K562 (cell line): ENCODE data around the gene MTPN. TPM values are rescaled to one million over a fixed set of nuclear protein-coding genes. Genes with fewer than 3 reads are reported as not detected.

Experiments used
- ATAC-seq: fragments of 200-7000 bp; cut with Tn5 transposase; 3 replicates; pipeline ENCODE4 v1.9.1; 2020; ENCODE audit warnings: moderate library complexity
- BruUV-seq: library from RNA; stranded (reverse); fragments of 400-500 nt; replicated peaks from 2 replicates; lab custom pipeline; 2021; lab: Mats Ljungman, UMichigan
- CTCF ChIA-PET: fragments of 300-600 bp; formaldehyde crosslinking; extraction: SDS; loops from one replicate; lab custom pipeline; 2021; ENCODE audit warnings: low intra/inter-chr PET ratio; lab: Yijun Ruan, JAX
- POLR2A ChIA-PET: fragments of 300-600, 350-650 bp; sonication (Branson Sonifier 250); formaldehyde crosslinking; extraction: SDS; loops from one replicate; lab custom pipeline; 2021; ENCODE audit warnings: antibody characterized with exemption, inconsistent platforms; lab: Yijun Ruan, JAX
- DNase-seq, 4 experiments: peaks; one replicate each; pipeline versions ENCODE4 v3.0.0 to v3.0.0-alpha.2; 2011 to 2018; ENCODE audit warnings: low spot score in 3 of 4, mixed read lengths in 3 of 4; ENCODE audit errors: extremely low read depth in 1 of 4
- FAIRE-seq: peaks from 2 replicates; lab custom pipeline; 2011; peaks lifted over from hg19 to GRCh38; lab: Jason Lieb, UNC
- H2AFZ ChIP-seq: 2 replicates; pipeline ENCODE4 v1.6.0; 2011; ENCODE audit warnings: low read depth, low read length, control low read depth, inconsistent platforms
- H3K27ac ChIP-seq: fragments of 200-600 bp; 3 replicates; pipeline ENCODE4 v1.8.0; 2011; ENCODE audit warnings: low read depth, mild to moderate bottlenecking, control low read depth, inconsistent platforms, low read length, moderate library complexity, mixed read lengths; ENCODE audit errors: extremely low read depth
- H3K27me3 ChIP-seq, 2 experiments: fragments of 300-600 bp in 1 of 2; 2 replicates in 1 of 2; 3 replicates in 1 of 2; pipeline versions ENCODE4 v1.6.0 to v1.8.0; 2011; ENCODE audit warnings: inconsistent platforms in 2 of 2, low read length in 2 of 2, mild to moderate bottlenecking in 1 of 2, mixed read lengths in 1 of 2, moderate library complexity in 1 of 2; ENCODE audit not compliant: control insufficient read depth in 2 of 2, insufficient read depth in 2 of 2
- H3K36me3 ChIP-seq: fragments of 300-600 bp; 3 replicates; pipeline ENCODE4 v1.8.0; 2011; ENCODE audit warnings: mild to moderate bottlenecking, low read length, inconsistent platforms; ENCODE audit not compliant: control insufficient read depth, insufficient read depth
- H3K4me1 ChIP-seq, 2 experiments: fragments of 200-600 bp in 1 of 2; replicated peaks in 1 of 2; 2 replicates in 1 of 2; 3 replicates in 1 of 2; pipeline versions ENCODE4 v1.5.1 to v1.8.0; 2011; ENCODE audit warnings: inconsistent platforms in 2 of 2, low read length in 2 of 2, mild to moderate bottlenecking in 1 of 2, mixed read lengths in 1 of 2, moderate library complexity in 1 of 2; ENCODE audit not compliant: control insufficient read depth in 2 of 2, insufficient read depth in 2 of 2
- H3K4me2 ChIP-seq: 2 replicates; pipeline ENCODE4 v1.6.1; 2011; ENCODE audit warnings: low read length, control low read depth, inconsistent platforms, mixed read lengths; ENCODE audit not compliant: insufficient read depth
- H3K4me3 ChIP-seq: fragments of 200-600 bp; sonication (generic), shearing (Covaris generic); 2 replicates; pipeline ENCODE4 v1.5.1; 2016; ENCODE audit warnings: control low read depth, inconsistent platforms
- H3K79me2 ChIP-seq: fragments of 200-600 bp; 3 replicates; pipeline ENCODE4 v1.8.0; 2011; ENCODE audit warnings: low read length, inconsistent platforms; ENCODE audit not compliant: control insufficient read depth, insufficient read depth
- H3K9ac ChIP-seq, 2 experiments: 2 replicates each; pipeline versions ENCODE4 v1.6.0 to v1.6.1; 2011; ENCODE audit warnings: low read depth in 2 of 2, low read length in 2 of 2, control low read depth in 1 of 2, inconsistent platforms in 1 of 2, mild to moderate bottlenecking in 1 of 2, mixed read lengths in 1 of 2; ENCODE audit not compliant: insufficient read depth in 1 of 2
- H3K9me1 ChIP-seq: one replicate; pipeline ENCODE4 v1.6.0; 2011; ENCODE audit warnings: inconsistent platforms, mild to moderate bottlenecking, low read length, moderate library complexity; ENCODE audit not compliant: control insufficient read depth, insufficient read depth
- H3K9me3 ChIP-seq: replicated peaks from 2 replicates; pipeline ENCODE4 v1.5.1; 2011; ENCODE audit warnings: low read depth, low read length, inconsistent platforms; ENCODE audit not compliant: control insufficient read depth, insufficient read depth
- H4K20me1 ChIP-seq: replicated peaks from 2 replicates; pipeline ENCODE4 v1.6.1; 2011; ENCODE audit warnings: low read length, inconsistent platforms, mixed read lengths; ENCODE audit not compliant: control insufficient read depth, insufficient read depth
- CEBPG ChIP-seq, 3 experiments: fragments of 200-800 bp in 1 of 3; sonication (Bioruptor generic) in 1 of 3; sonication (generic) in 1 of 3; formaldehyde crosslinking in 1 of 3; IDR thresholded peaks in 2 of 3; conservative IDR thresholded peaks in 1 of 3; 2 replicates each; pipeline versions ENCODE4 v1.6.1 to v1.8.0; 2016 to 2022; ENCODE audit warnings: missing compliant biosample characterization in 2 of 3, missing genetic modification characterization in 2 of 3, mild to moderate bottlenecking in 1 of 3, missing genetic modification reagents in 1 of 3
- NRF1 ChIP-seq, 2 experiments: fragments of 450-650 bp; IDR thresholded peaks in 1 of 2; conservative IDR thresholded peaks in 1 of 2; 2 replicates each; pipeline ENCODE4 v1.6.1; 2014; ENCODE audit warnings: mild to moderate bottlenecking in 2 of 2
- PTRF ChIP-seq: fragments of 450-650 bp; IDR thresholded peaks from 2 replicates; pipeline ENCODE4 v1.6.1; 2016; ENCODE audit warnings: mild to moderate bottlenecking, missing genetic modification characterization, missing compliant biosample characterization
- TRIM24 ChIP-seq, 2 experiments: fragments of 450-650 bp; IDR thresholded peaks; 2 replicates each; pipeline ENCODE4 v1.6.1; 2016
- ZNF133 ChIP-seq: fragments of 250-450 bp; sonication (Bioruptor Pico); IDR thresholded peaks from 2 replicates; pipeline ENCODE4 v1.4.0; 2020; ENCODE audit warnings: mild to moderate bottlenecking
- ZNF584 ChIP-seq: fragments of 200-800 bp; sonication (Bioruptor generic); IDR thresholded peaks from 2 replicates; pipeline ENCODE4 v1.6.1; 2016; ENCODE audit warnings: low read depth, mild to moderate bottlenecking, missing genetic modification characterization, missing compliant biosample characterization
- WGBS: fragments of 100-300 bp; shearing (Covaris generic); methylation state at CpG from one replicate; pipeline ENCODE4 v1.1.6; 2016; ENCODE audit warnings: low coverage, mixed read lengths; ENCODE audit not compliant: insufficient coverage; ENCODE audit errors: missing lambda C conversion rate; 5-methylcytosine and 5-hydroxymethylcytosine counted together
- in situ Hi-C: fragments of 300-500 bp; cut with MboI; formaldehyde crosslinking; loops from 4 replicates; pipeline ENCODE4 v1.15.0; 2018; ENCODE audit warnings: inconsistent platforms, mixed read lengths
- intact Hi-C: fragments of 100-400 bp; cut with micrococcal nuclease; formaldehyde crosslinking; loops from 2 replicates; pipeline ENCODE4 v1.14.2; 2022
- polyA plus RNA-seq, 8 experiments: library from polyadenylated mRNA; depleted of rRNA in 4 of 8; stranded (reverse) in 5 of 8; unstranded in 3 of 8; fragments of >200 nt; fragmentation: Nextera tagmentation in 2 of 8; fragmentation: Illumina TruSeq in 1 of 8; extraction: Ambion mirVana in 2 of 8; extraction: Trizol in 1 of 8; gene quantifications; 2 replicates each; pipeline versions ENCODE4 v1.2.1 to v1.2.3, GENCODE V29; 2011 to 2014; ENCODE audit warnings: inconsistent platforms in 1 of 8, missing spikeins in 1 of 8
- total RNA-seq, 7 experiments: library from RNA; depleted of rRNA in 6 of 7; stranded (reverse); fragments of >200 nt in 6 of 7; fragmentation: Illumina TruSeq in 2 of 7; extraction: Trizol in 2 of 7; gene quantifications; 2 replicates each; pipeline versions ENCODE4 v1.2.1 to v1.2.3, GENCODE V29; 2011 to 2021; ENCODE audit warnings: low replicate concordance in 1 of 7
- TF ChIP-seq, protein P1 (sequence below), 2 experiments: fragments of 450-650 bp in 1 of 2; sonication (generic) in 1 of 2; formaldehyde crosslinking in 1 of 2; IDR thresholded peaks in 1 of 2; conservative IDR thresholded peaks in 1 of 2; 2 replicates each; pipeline versions ENCODE4 v1.6.1 to v1.8.1; 2016 to 2023; ENCODE audit warnings: mild to moderate bottlenecking in 2 of 2, moderate library complexity in 2 of 2, inconsistent platforms in 1 of 2, missing genetic modification reagents in 1 of 2

MTPN gene
- total and polyA plus RNA-seq, 9 of the 15 experiments (the other 6 are each of a cell fraction or from before 2014, with no cell fraction given) = 68.5 to 261 (median 156) TPM

DNA sequence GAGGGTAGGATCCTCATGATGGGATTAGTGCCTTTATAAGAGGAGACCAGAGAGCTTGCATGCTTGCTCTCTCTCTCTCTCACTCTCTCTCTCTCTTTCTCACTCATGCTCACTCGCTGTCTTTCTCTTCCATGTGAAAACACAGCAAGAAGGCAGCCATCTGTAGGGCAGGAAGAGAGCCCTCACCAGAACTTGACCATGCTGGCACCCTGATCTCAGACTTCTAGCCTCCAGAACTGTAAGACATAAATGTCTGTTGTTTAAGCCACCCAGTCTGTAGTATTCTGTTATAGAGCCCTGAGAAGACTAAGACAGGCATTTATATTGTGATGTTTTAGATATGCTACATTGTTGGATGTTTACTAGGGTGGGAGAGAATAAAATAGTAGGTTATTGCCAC is 43.4 kb upstream of the MTPN start:
- no peaks in the 10 kb centered on the region for H3K36me3 ChIP-seq
- peak overlapping the region; percentile 17; the same call in 1 of the 2 replicates for H2AFZ ChIP-seq
- no peaks in the 10 kb centered on the region for H3K9me3 ChIP-seq
- TF ChIP-seq ZNF584 (CRISPR knock-in tag) (0 out of 2 replicates have a peak, but pooled peaks have one; percentile 46), PTRF (tag) (no peak), NRF1 (conservative IDR thresholded peaks at IDR 0.05 in 1 of 2, IDR thresholded peaks at IDR 0.05 in 1 of 2) (no peak), TRIM24 (IDR thresholded peaks at IDR 0.05) (0 out of 4 replicates have a peak, but pooled peaks of 1 of the 2 experiments have one; percentile 18)
- TF ChIP-seq, all 486 proteins: peak for 2
- ATAC-seq (no peak; the same call in 2 of the 3 replicates), DNase-seq (no peak), FAIRE-seq (no peak)
- Histone ChIP-seq H3K4me1 (no peaks in the 10 kb centered on the region; a peak in 1 of 5 replicates), H3K4me2 (no peak overlapping the region), H3K9me1 (no peaks in the 10 kb centered on the region), H3K9ac (no peak overlapping the region), H4K20me1 (no peaks in the 10 kb centered on the region), H3K27ac (no peak overlapping the region), H3K79me2 (no peaks in the 10 kb centered on the region), H3K27me3 (no peaks in the 10 kb centered on the region), H3K4me3 (no peak overlapping the region)
- POLR2A ChIA-PET = no interaction called here
- in situ Hi-C loops = no loop called here
- BruUV-seq = no TSS peak
- CTCF ChIA-PET = no interaction called here
- intact Hi-C loops = loop anchor here (10.0 kb wide), 2 partner anchors 384 to 664 kb away; no protein-coding TSS in a partner anchor
- WGBS = 17% methylated on average over 1 of the region's 1 CpG

DNA sequence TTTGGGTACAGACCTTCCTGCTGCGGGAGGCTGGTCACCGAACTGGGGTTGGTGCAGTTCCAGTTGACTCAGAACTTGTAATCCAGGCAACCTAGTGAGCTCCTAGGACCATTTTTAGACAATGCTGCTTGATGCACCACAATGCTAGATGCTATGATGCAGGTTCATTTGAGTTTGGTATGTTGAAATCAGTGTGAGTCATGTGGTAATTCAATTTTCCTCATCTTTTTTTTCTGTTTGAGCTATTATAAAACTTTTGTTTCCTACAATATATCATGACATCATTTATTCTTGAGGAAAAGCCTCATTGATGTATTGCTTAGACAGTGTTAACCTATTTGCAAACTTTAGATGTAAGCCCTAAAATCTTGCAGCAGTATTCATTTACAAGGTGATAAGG is 40.9 kb upstream of the MTPN start:
- POLR2A ChIA-PET = interaction anchor here (0.6 to 1.5 kb wide), 2 partner anchors 35 to 124 kb away, joined by 3 to 4 read pairs; no protein-coding TSS in a partner anchor
- Histone ChIP-seq H4K20me1 (no peaks in the 10 kb centered on the region), H3K4me2 (no peak overlapping the region), H3K4me3 (no peak overlapping the region), H3K27ac (no peak overlapping the region), H2AFZ (no peak overlapping the region), H3K9me1 (no peaks in the 10 kb centered on the region), H3K9me3 (no peaks in the 10 kb centered on the region), H3K27me3 (no peaks in the 10 kb centered on the region), H3K9ac (no peak overlapping the region), H3K4me1 (no peaks in the 10 kb centered on the region), H3K79me2 (no peaks in the 10 kb centered on the region), H3K36me3 (no peaks in the 10 kb centered on the region)
- no peak for DNase-seq
- in situ Hi-C loops (no loop called here), intact Hi-C loops (loop anchor here (10.0 kb wide), 1 partner anchor 857 kb away; no protein-coding TSS in a partner anchor)
- 27% methylated on average over 2 of the region's 2 CpGs for WGBS
- FAIRE-seq = no peak
- CTCF ChIA-PET = no interaction called here
- ATAC-seq = no peak
- TF ChIP-seq ZNF133 (CRISPR knock-in tag) (no peak), CEBPG (CRISPR knock-in tag; IDR thresholded peaks at IDR 0.05) (no peak), CEBPG (tag; conservative IDR thresholded peaks at IDR 0.05 in 1 of 2, IDR thresholded peaks at IDR 0.05 in 1 of 2) (0 out of 4 replicates have a peak, but pooled peaks of 1 of the 2 experiments have one; percentile 29)
- TF ChIP-seq, protein P1, sequence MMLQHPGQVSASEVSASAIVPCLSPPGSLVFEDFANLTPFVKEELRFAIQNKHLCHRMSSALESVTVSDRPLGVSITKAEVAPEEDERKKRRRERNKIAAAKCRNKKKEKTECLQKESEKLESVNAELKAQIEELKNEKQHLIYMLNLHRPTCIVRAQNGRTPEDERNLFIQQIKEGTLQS (IDR thresholded peaks at IDR 0.05) = peak; percentile 22; the same call in 1 of the 2 replicates
- TF ChIP-seq, protein P1 (CRISPR knock-in tag; conservative IDR thresholded peaks at IDR 0.05) = no peak
- BruUV-seq = no TSS peak
